ENCODE measurements around the gene WDR59.

Gene WDR59

DNA sequence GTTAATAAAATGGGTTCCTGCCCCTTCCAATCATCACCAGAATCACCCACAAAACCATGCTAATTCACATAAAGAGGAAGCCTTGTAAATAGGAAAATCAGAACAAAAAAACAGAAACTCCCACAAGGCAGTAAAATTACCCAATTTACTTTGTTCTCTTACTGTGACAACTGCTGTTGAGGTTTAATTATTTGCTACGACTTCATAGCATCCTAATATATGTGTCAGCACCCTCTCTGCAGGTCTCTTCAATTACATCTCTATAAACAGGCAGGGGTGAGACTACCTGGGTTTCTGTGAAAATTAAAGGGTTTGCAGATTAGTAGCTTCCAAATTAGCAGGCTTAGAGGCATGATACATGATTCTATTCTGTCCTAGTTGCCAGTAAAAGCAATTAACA, 2.7 kb downstream of the WDR59 start:
- H3K36me3 ChIP-seq (ENCODE audit: control insufficient read depth in 2 of 2, insufficient read depth in 1 of 2, low read length in 2 of 2) = peaks cover 3 to 5% of the 10 kb centered on the region in 2 experiments; a peak in 2 of 3 replicates
- TF ChIP-seq, protein P1, sequence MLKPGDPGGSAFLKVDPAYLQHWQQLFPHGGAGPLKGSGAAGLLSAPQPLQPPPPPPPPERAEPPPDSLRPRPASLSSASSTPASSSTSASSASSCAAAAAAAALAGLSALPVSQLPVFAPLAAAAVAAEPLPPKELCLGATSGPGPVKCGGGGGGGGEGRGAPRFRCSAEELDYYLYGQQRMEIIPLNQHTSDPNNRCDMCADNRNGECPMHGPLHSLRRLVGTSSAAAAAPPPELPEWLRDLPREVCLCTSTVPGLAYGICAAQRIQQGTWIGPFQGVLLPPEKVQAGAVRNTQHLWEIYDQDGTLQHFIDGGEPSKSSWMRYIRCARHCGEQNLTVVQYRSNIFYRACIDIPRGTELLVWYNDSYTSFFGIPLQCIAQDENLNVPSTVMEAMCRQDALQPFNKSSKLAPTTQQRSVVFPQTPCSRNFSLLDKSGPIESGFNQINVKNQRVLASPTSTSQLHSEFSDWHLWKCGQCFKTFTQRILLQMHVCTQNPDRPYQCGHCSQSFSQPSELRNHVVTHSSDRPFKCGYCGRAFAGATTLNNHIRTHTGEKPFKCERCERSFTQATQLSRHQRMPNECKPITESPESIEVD (tag by site-specific recombination; IDR thresholded peaks at IDR 0.05) = peak; percentile 80
- peak; percentile 40; the same call in 1 of the 2 replicates for TF ChIP-seq WT1 (tag by site-specific recombination; IDR thresholded peaks at IDR 0.05)
- peak; percentile 99 for TF ChIP-seq SP7 (tag by site-specific recombination; IDR thresholded peaks at IDR 0.05)
- TF ChIP-seq ZNF292 (tag by site-specific recombination; IDR thresholded peaks at IDR 0.05; ENCODE audit: borderline replicate concordance, low read depth) = no peak
- TF ChIP-seq, protein P2, sequence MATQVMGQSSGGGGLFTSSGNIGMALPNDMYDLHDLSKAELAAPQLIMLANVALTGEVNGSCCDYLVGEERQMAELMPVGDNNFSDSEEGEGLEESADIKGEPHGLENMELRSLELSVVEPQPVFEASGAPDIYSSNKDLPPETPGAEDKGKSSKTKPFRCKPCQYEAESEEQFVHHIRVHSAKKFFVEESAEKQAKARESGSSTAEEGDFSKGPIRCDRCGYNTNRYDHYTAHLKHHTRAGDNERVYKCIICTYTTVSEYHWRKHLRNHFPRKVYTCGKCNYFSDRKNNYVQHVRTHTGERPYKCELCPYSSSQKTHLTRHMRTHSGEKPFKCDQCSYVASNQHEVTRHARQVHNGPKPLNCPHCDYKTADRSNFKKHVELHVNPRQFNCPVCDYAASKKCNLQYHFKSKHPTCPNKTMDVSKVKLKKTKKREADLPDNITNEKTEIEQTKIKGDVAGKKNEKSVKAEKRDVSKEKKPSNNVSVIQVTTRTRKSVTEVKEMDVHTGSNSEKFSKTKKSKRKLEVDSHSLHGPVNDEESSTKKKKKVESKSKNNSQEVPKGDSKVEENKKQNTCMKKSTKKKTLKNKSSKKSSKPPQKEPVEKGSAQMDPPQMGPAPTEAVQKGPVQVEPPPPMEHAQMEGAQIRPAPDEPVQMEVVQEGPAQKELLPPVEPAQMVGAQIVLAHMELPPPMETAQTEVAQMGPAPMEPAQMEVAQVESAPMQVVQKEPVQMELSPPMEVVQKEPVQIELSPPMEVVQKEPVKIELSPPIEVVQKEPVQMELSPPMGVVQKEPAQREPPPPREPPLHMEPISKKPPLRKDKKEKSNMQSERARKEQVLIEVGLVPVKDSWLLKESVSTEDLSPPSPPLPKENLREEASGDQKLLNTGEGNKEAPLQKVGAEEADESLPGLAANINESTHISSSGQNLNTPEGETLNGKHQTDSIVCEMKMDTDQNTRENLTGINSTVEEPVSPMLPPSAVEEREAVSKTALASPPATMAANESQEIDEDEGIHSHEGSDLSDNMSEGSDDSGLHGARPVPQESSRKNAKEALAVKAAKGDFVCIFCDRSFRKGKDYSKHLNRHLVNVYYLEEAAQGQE (tag by site-specific recombination; IDR thresholded peaks at IDR 0.05) = no peak
- no peak for TF ChIP-seq ZNF549 (tag by site-specific recombination; IDR thresholded peaks at IDR 0.05)
- TF ChIP-seq IKZF3 (tag by site-specific recombination; IDR thresholded peaks at IDR 0.05) = peak; percentile 25; the same call in 1 of the 2 replicates
- peak; percentile 50 for TF ChIP-seq OSR2 (tag by site-specific recombination; IDR thresholded peaks at IDR 0.05)
- peak; percentile 73 for TF ChIP-seq ZIC2 (tag by site-specific recombination; IDR thresholded peaks at IDR 0.05)
- TF ChIP-seq GLI2 (tag by site-specific recombination; IDR thresholded peaks at IDR 0.05; ENCODE audit: borderline replicate concordance, low read depth) = no peak
- TF ChIP-seq KLF16 (tag by site-specific recombination; IDR thresholded peaks at IDR 0.05) = no peak
- TF ChIP-seq ZNF501 (tag by site-specific recombination; IDR thresholded peaks at IDR 0.05) = no peak
- TF ChIP-seq, protein P3, sequence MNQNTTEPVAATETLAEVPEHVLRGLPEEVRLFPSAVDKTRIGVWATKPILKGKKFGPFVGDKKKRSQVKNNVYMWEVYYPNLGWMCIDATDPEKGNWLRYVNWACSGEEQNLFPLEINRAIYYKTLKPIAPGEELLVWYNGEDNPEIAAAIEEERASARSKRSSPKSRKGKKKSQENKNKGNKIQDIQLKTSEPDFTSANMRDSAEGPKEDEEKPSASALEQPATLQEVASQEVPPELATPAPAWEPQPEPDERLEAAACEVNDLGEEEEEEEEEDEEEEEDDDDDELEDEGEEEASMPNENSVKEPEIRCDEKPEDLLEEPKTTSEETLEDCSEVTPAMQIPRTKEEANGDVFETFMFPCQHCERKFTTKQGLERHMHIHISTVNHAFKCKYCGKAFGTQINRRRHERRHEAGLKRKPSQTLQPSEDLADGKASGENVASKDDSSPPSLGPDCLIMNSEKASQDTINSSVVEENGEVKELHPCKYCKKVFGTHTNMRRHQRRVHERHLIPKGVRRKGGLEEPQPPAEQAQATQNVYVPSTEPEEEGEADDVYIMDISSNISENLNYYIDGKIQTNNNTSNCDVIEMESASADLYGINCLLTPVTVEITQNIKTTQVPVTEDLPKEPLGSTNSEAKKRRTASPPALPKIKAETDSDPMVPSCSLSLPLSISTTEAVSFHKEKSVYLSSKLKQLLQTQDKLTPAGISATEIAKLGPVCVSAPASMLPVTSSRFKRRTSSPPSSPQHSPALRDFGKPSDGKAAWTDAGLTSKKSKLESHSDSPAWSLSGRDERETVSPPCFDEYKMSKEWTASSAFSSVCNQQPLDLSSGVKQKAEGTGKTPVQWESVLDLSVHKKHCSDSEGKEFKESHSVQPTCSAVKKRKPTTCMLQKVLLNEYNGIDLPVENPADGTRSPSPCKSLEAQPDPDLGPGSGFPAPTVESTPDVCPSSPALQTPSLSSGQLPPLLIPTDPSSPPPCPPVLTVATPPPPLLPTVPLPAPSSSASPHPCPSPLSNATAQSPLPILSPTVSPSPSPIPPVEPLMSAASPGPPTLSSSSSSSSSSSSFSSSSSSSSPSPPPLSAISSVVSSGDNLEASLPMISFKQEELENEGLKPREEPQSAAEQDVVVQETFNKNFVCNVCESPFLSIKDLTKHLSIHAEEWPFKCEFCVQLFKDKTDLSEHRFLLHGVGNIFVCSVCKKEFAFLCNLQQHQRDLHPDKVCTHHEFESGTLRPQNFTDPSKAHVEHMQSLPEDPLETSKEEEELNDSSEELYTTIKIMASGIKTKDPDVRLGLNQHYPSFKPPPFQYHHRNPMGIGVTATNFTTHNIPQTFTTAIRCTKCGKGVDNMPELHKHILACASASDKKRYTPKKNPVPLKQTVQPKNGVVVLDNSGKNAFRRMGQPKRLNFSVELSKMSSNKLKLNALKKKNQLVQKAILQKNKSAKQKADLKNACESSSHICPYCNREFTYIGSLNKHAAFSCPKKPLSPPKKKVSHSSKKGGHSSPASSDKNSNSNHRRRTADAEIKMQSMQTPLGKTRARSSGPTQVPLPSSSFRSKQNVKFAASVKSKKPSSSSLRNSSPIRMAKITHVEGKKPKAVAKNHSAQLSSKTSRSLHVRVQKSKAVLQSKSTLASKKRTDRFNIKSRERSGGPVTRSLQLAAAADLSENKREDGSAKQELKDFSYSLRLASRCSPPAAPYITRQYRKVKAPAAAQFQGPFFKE (tag by site-specific recombination; IDR thresholded peaks at IDR 0.05; ENCODE audit: borderline replicate concordance) = no peak
- no peak for TF ChIP-seq ZNF114 (tag by site-specific recombination; IDR thresholded peaks at IDR 0.05)
- TF ChIP-seq, protein P4, sequence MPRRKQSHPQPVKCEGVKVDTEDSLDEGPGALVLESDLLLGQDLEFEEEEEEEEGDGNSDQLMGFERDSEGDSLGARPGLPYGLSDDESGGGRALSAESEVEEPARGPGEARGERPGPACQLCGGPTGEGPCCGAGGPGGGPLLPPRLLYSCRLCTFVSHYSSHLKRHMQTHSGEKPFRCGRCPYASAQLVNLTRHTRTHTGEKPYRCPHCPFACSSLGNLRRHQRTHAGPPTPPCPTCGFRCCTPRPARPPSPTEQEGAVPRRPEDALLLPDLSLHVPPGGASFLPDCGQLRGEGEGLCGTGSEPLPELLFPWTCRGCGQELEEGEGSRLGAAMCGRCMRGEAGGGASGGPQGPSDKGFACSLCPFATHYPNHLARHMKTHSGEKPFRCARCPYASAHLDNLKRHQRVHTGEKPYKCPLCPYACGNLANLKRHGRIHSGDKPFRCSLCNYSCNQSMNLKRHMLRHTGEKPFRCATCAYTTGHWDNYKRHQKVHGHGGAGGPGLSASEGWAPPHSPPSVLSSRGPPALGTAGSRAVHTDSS (tag by site-specific recombination; IDR thresholded peaks at IDR 0.05) = 0 out of 2 replicates have a peak, but pooled peaks have one; percentile 8
- TF ChIP-seq, protein P5, sequence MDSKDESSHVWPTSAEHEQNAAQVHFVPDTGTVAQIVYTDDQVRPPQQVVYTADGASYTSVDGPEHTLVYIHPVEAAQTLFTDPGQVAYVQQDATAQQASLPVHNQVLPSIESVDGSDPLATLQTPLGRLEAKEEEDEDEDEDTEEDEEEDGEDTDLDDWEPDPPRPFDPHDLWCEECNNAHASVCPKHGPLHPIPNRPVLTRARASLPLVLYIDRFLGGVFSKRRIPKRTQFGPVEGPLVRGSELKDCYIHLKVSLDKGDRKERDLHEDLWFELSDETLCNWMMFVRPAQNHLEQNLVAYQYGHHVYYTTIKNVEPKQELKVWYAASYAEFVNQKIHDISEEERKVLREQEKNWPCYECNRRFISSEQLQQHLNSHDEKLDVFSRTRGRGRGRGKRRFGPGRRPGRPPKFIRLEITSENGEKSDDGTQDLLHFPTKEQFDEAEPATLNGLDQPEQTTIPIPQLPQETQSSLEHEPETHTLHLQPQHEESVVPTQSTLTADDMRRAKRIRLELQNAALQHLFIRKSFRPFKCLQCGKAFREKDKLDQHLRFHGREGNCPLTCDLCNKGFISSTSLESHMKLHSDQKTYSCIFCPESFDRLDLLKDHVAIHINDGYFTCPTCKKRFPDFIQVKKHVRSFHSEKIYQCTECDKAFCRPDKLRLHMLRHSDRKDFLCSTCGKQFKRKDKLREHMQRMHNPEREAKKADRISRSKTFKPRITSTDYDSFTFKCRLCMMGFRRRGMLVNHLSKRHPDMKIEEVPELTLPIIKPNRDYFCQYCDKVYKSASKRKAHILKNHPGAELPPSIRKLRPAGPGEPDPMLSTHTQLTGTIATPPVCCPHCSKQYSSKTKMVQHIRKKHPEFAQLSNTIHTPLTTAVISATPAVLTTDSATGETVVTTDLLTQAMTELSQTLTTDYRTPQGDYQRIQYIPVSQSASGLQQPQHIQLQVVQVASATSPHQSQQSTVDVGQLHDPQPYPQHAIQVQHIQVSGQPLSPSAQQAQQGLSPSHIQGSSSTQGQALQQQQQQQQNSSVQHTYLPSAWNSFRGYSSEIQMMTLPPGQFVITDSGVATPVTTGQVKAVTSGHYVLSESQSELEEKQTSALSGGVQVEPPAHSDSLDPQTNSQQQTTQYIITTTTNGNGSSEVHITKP (tag by site-specific recombination; IDR thresholded peaks at IDR 0.05) = no peak; the same call in 1 of the 2 replicates
- 0 out of 2 replicates have a peak, but pooled peaks have one; percentile 38 for TF ChIP-seq GLIS1 (tag by site-specific recombination; IDR thresholded peaks at IDR 0.05)
- ChIA-PET CTCF (interaction anchor here (0.5 to 1.2 kb wide), 2 partner anchors 129 to 1297 kb away, joined by 3 to 5 read pairs; no protein-coding TSS in a partner anchor), POLR2A (no interaction called here)
- 0 out of 2 replicates have a peak, but pooled peaks cover 3% of the 10 kb centered on the region for H3K4me1 ChIP-seq (ENCODE audit: control insufficient read depth, insufficient read depth, low read length)
- no peak overlapping the region for H3K4me3 ChIP-seq (ENCODE audit: low read depth, low read length)
- no peaks in the 10 kb centered on the region for H3K9me3 ChIP-seq (ENCODE audit: control insufficient read depth, insufficient read depth, low read depth, low read length)
- no peak overlapping the region for H3K27ac ChIP-seq (ENCODE audit: extremely low read depth, low read depth, low read length)

Measured in HEK293 (cell line).